Small intestine (tissue), 7 donors: ENCODE data around the gene CNR2. TPM values are rescaled to one million over a fixed set of nuclear protein-coding genes. Genes with fewer than 3 reads are reported as not detected.

Experiments
- DNase-seq, 2 donors: peaks; one replicate each; pipeline versions ENCODE4 v3.0.0 to v3.0.0-alpha.2; 2013
- FAIRE-seq: peaks from 2 replicates; lab custom pipeline; 2012; peaks lifted over from hg19 to GRCh38; lab: Jason Lieb, UNC
- H3K27ac ChIP-seq, 3 donors: one replicate each; pipeline ENCODE4 v1.5.1; 2013; ENCODE audit warnings: low read length in 2 of 3, mild to moderate bottlenecking in 2 of 3, control low read depth in 1 of 3, inconsistent platforms in 1 of 3, low read depth in 1 of 3, moderate library complexity in 1 of 3
- H3K27me3 ChIP-seq, 3 donors: one replicate each; pipeline ENCODE4 v1.6.1; 2013; ENCODE audit warnings: low read length in 3 of 3, inconsistent platforms in 1 of 3; ENCODE audit not compliant: control insufficient read depth in 3 of 3, insufficient read depth in 3 of 3
- H3K36me3 ChIP-seq, 3 donors: one replicate each; pipeline ENCODE4 v1.6.1; 2013; ENCODE audit warnings: low read length in 3 of 3, inconsistent platforms in 1 of 3, low read depth in 1 of 3, mild to moderate bottlenecking in 1 of 3, moderate library complexity in 1 of 3; ENCODE audit not compliant: control insufficient read depth in 3 of 3, insufficient read depth in 2 of 3
- H3K4me1 ChIP-seq, 3 donors: one replicate each; pipeline ENCODE4 v1.6.1; 2013; ENCODE audit warnings: low read length in 2 of 3, inconsistent platforms in 1 of 3, low read depth in 1 of 3, mild to moderate bottlenecking in 1 of 3, moderate library complexity in 1 of 3; ENCODE audit not compliant: control insufficient read depth in 3 of 3, insufficient read depth in 2 of 3
- H3K4me3 ChIP-seq, 3 donors: one replicate each; pipeline ENCODE4 v1.5.1; 2013; ENCODE audit warnings: low read length in 3 of 3, control low read depth in 1 of 3, inconsistent platforms in 1 of 3, low read depth in 1 of 3, mild to moderate bottlenecking in 1 of 3, moderate library complexity in 1 of 3
- H3K9me3 ChIP-seq, 2 donors: one replicate each; pipeline ENCODE4 v1.6.1; 2013; ENCODE audit warnings: low read depth in 1 of 2, low read length in 1 of 2; ENCODE audit not compliant: control insufficient read depth in 2 of 2, insufficient read depth in 1 of 2
- WGBS, 3 donors: extraction: QIAGEN DNeasy Blood & Tissue Kit; methylation state at CpG; one replicate each; pipeline ENCODE4 v1.1.7; 2013; 5-methylcytosine and 5-hydroxymethylcytosine counted together
- polyA plus RNA-seq, 4 donors: library from polyadenylated mRNA; stranded (reverse) in 3 of 4; unstranded in 1 of 4; fragments of 200-250 nt in 3 of 4; fragments of 120-200 nt in 1 of 4; gene quantifications; one replicate each; pipeline versions ENCODE4 v1.2.1 to v1.2.3, GENCODE V29; 2013
- donor health status: healthy with polysubstance abuse.
- donor health status: control.
- donor health status: control.
- donor health status: Bipolar disorder and iron deficiency.
- donor health status: healthy.

The CNR2 gene
- polyA plus RNA-seq, 4 donors = 0.10 to 0.15 TPM; not detected in 2

GRCh38 chr1:23924601-23925000 lies 11.4 kb upstream of the CNR2 start:
- H3K9me3 ChIP-seq = no peaks in the 10 kb centered on the region
- FAIRE-seq = no peak
- WGBS, 3 donors = 94 to 96% (median 95%) methylated on average over 11 of the region's 11 CpGs
- H3K36me3 ChIP-seq = no peaks in the 10 kb centered on the region
- H3K27me3 ChIP-seq = no peaks in the 10 kb centered on the region
- H3K27ac ChIP-seq = no peak overlapping the region
- H3K4me3 ChIP-seq = no peak overlapping the region
- no peak for DNase-seq
- peaks cover 0 to 10% (median 2%) of the 10 kb centered on the region in 3 donors for H3K4me1 ChIP-seq

DNA sequence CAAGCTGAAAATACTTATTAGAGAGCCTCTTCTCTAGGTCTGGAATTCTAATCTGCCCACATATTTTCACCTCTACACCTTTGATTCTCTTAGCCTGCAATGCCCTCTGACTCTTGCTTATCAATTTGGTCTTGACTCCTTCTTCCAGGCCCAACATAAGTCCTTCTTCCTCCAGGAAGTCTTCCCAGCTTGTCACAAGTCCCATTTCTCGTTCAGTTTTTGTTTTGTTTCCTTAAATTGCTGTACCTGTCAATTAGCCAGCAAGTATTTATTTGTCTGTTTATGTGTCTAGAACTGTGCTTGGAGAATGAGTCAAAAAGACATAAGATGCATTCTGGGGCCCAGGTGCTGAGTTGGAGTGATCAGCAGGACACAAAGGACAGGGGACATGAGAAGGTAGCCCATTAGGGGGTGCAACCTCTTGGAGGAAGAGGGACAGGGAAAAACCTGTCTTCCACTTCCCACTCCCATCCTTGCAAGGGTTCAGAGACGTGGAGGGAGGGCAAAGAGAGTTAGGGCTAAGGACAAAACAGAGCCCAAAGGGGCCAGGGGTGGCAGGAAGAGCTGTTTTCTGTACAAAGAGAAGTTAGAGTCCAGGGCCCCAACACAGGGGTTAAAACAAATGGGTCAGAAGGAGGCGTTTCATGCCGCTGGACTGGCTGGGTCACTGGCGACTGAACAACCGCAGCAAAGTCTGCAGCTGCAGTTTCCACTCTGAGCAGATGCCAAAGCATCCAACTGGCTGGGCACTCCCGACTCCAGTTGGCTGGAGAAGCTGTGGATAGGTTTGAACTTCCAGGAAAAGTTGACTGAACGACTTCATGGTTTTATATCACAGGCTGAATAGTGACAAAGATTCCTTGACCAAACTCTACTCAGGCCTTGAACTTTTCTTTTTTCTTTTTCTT lies 10.7 kb upstream of the CNR2 start:
- no peak for DNase-seq
- no peaks in the 10 kb centered on the region for H3K36me3 ChIP-seq
- FAIRE-seq = no peak
- H3K27ac ChIP-seq = no peak overlapping the region
- no peak overlapping the region for H3K4me3 ChIP-seq
- no peaks in the 10 kb centered on the region for H3K27me3 ChIP-seq
- WGBS, 3 donors = 20 to 38% (median 35%) methylated on average over 8 of the region's 8 CpGs
- H3K4me1 ChIP-seq = peaks cover 0 to 10% (median 2%) of the 10 kb centered on the region in 3 donors
- H3K9me3 ChIP-seq = no peaks in the 10 kb centered on the region

DNA sequence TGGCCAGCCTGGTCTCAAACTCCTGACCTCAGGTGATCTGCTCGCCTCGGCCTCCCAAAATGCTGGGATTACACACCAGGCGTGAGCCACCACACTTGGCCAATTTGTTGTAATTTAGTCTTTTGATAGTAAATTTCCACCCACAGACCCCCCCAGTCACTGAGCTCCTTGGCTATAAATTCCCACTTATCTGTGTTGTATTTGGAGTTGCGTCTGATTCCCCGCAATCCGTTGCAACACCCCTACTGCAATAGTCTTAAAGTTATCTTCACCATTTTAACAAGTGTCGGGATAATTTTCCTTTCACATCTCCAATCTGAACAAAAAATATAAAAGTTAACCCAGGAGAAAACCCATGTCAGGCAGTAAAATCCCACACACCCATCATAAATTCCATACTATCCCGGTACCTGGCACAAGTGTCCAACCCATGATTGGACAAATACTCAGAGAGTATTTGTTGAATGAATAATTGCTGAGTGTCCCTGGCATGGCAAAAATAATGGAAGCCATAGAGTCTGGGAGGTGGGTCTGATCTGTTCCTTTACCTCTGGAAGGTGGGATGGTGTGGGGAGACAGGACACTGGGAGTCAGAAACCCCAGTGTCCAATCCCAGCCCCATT lies 9.3 kb upstream of the CNR2 start:
- Histone ChIP-seq H3K9me3 (no peaks in the 10 kb centered on the region), H3K36me3 (no peaks in the 10 kb centered on the region), H3K4me3 (no peak overlapping the region), H3K27me3 (no peaks in the 10 kb centered on the region), H3K4me1 (peaks cover 0 to 10% (median 2%) of the 10 kb centered on the region in 3 donors), H3K27ac (no peak overlapping the region)
- FAIRE-seq = no peak
- DNase-seq = no peak
- WGBS, 3 donors = 71 to 89% (median 86%) methylated on average over 8 of the region's 8 CpGs

- Histone ChIP-seq H3K27ac (no peak overlapping the region), H3K27me3 (no peaks in the 10 kb centered on the region), H3K36me3 (no peaks in the 10 kb centered on the region), H3K4me1 (peaks cover 2 to 18% (median 4%) of the 10 kb centered on the region in 3 donors), H3K4me3 (no peak overlapping the region), H3K9me3 (no peaks in the 10 kb centered on the region)
- FAIRE-seq (no peak), DNase-seq (peak; percentile 83 to 84)
- 43 to 46% (median 43%) methylated on average over 12 of the region's 12 CpGs for WGBS, 3 donors
Measured at GRCh38 chr1:23916209-23917131, 3.3 kb upstream of the CNR2 start.

- no peak for FAIRE-seq
- no peak for DNase-seq
Measured at GRCh38 chr1:23915466-23915865, 2.3 kb upstream of the CNR2 start.

DNA sequence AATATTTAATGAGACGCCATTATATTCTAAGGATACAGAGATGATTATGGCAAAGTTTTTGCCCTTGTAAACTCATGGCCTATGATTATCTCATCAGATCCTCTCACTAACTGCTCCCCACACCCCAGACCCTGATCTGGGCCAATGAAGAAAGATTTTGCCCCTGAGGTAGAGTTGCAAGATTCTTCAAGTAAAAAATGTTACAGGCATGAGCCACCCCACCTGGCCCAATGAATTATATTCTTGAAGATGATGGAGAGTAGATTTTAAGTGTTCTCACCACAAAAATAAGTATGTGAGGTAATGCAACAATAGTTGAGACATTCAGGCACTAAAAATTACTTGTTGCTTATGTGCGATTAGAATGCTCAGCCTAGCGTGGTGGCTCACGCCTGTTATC lies 1.8 kb upstream of the CNR2 start:
- Histone ChIP-seq H3K27ac (no peak overlapping the region), H3K4me3 (no peak overlapping the region), H3K4me1 (peaks cover 2 to 10% (median 2%) of the 10 kb centered on the region in 3 donors), H3K27me3 (peaks cover 0 to 3% (median 0%) of the 10 kb centered on the region in 3 donors), H3K36me3 (no peaks in the 10 kb centered on the region), H3K9me3 (no peaks in the 10 kb centered on the region)
- WGBS, 3 donors = 94 to 97% (median 96%) methylated on average over 4 of the region's 4 CpGs
- DNase-seq = no peak
- FAIRE-seq = no peak

More at GRCh38 chr1:23915466-23915865, 2.3 kb upstream of the CNR2 start:
- Histone ChIP-seq H3K4me1 (peaks cover 2 to 15% (median 3%) of the 10 kb centered on the region in 3 donors), H3K9me3 (no peaks in the 10 kb centered on the region), H3K4me3 (no peak overlapping the region), H3K36me3 (no peaks in the 10 kb centered on the region), H3K27ac (no peak overlapping the region), H3K27me3 (no peaks in the 10 kb centered on the region)
- 95 to 97% (median 97%) methylated on average over 5 of the region's 5 CpGs for WGBS, 3 donors

DNA sequence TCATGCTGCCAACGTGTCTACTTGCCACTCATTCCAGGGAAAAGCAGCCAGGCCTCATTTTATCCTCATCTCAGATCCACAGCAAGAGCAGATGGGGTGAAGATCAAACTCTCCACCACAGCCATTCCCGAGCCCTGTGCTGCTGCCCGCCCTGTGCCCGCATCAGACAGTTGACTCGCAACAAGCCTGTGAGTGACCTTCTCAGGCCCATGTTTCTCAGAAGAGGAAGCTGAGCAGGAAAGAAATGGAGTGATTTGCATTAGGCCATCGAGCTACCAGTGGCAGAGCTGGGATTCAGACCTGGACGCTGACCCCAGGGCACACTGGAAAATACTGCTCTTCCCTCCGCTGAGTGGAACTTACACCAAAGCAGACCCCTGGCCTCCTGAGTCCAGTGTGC lies 1.2 kb downstream of the CNR2 start:
- Histone ChIP-seq H3K27ac (no peak overlapping the region), H3K4me3 (no peak overlapping the region), H3K4me1 (peaks cover 2 to 6% (median 2%) of the 10 kb centered on the region in 3 donors), H3K9me3 (no peaks in the 10 kb centered on the region), H3K36me3 (no peaks in the 10 kb centered on the region), H3K27me3 (peaks cover 0 to 3% (median 0%) of the 10 kb centered on the region in 3 donors)
- DNase-seq = no peak
- WGBS, 3 donors = 77 to 84% (median 82%) methylated on average over 8 of the region's 8 CpGs
- FAIRE-seq = no peak
